Upper lobe of left lung (tissue), 4 donors: ENCODE measurements around the gene SPOCK1.

Experiments used
- POLR2A ChIP-seq, 4 donors: fragments of 450-650 bp; IDR thresholded peaks; one replicate each; pipeline ENCODE4 v1.5.1; 2016 to 2017; ENCODE audit warnings: antibody characterized with exemption in 4 of 4, mild to moderate bottlenecking in 2 of 4
- POLR2AphosphoS5 ChIP-seq, 2 donors: sonication (generic); formaldehyde crosslinking; IDR thresholded peaks; one replicate each; pipeline ENCODE4 v1.5.1; 2017; ENCODE audit warnings: antibody characterized with exemption in 2 of 2

- TF ChIP-seq POLR2A (IDR thresholded peaks at IDR 0.05) (no peak), POLR2AphosphoS5 (IDR thresholded peaks at IDR 0.05) (no peak)
Observed at GRCh38 chr5:137181667-137182066, 317.5 kb downstream of the SPOCK1 start.
